Erythroblast (primary cell): ENCODE results near the gene LCN2.

ENCODE experiments used
- GATA1 ChIP-seq: IDR thresholded peaks from 2 replicates; pipeline ENCODE4 v1.6.1; 2011; ENCODE audit warnings: low read depth, mild to moderate bottlenecking, control low read depth, low read length, moderate library complexity
- POLR2A ChIP-seq: IDR thresholded peaks from 2 replicates; pipeline ENCODE4 v1.6.1; 2011; ENCODE audit warnings: mild to moderate bottlenecking, low read length

GRCh38 chr9:128125580-128126354 is 23.5 kb upstream of the LCN2 start:
- TF ChIP-seq POLR2A (no peak), GATA1 (no peak)
